Esophagus (tissue), 2 donors: Measurements from ENCODE around the gene ABHD1. TPM values are rescaled to one million over a fixed set of nuclear protein-coding genes. Genes with fewer than 3 reads are reported as not detected.

Experiments
- H3K27ac ChIP-seq, 2 donors: one replicate each; pipeline ENCODE4 v1.5.1; 2013; ENCODE audit warnings: low read depth in 2 of 2, mild to moderate bottlenecking in 2 of 2, inconsistent platforms in 1 of 2, low read length in 1 of 2, moderate library complexity in 1 of 2
- H3K27me3 ChIP-seq, 2 donors: one replicate each; pipeline ENCODE4 v1.6.1; 2013; ENCODE audit warnings: low read length in 2 of 2, control low read depth in 1 of 2, mild to moderate bottlenecking in 1 of 2; ENCODE audit not compliant: insufficient read depth in 2 of 2, control insufficient read depth in 1 of 2
- H3K36me3 ChIP-seq, 2 donors: one replicate each; pipeline ENCODE4 v1.6.1; 2013; ENCODE audit warnings: low read length in 1 of 2; ENCODE audit not compliant: control insufficient read depth in 2 of 2, insufficient read depth in 2 of 2
- H3K4me1 ChIP-seq, 2 donors: one replicate each; pipeline ENCODE4 v1.6.1; 2013; ENCODE audit warnings: low read length in 1 of 2; ENCODE audit not compliant: control insufficient read depth in 2 of 2, insufficient read depth in 2 of 2
- H3K4me3 ChIP-seq, 2 donors: one replicate each; pipeline ENCODE4 v1.5.1; 2013; ENCODE audit warnings: low read length in 2 of 2, mild to moderate bottlenecking in 2 of 2, low read depth in 1 of 2, moderate library complexity in 1 of 2
- H3K9me3 ChIP-seq, 2 donors: one replicate each; pipeline ENCODE4 v1.6.1; 2013; ENCODE audit warnings: mild to moderate bottlenecking in 2 of 2, low read depth in 1 of 2, low read length in 1 of 2, moderate library complexity in 1 of 2; ENCODE audit not compliant: control insufficient read depth in 2 of 2, insufficient read depth in 1 of 2
- WGBS, 2 donors: extraction: QIAGEN DNeasy Blood & Tissue Kit; methylation state at CpG; one replicate each; pipeline ENCODE4 v1.1.7; 2013; 5-methylcytosine and 5-hydroxymethylcytosine counted together
- polyA plus RNA-seq, 2 donors: library from polyadenylated mRNA; stranded (reverse); fragments of 200-250 nt; gene quantifications; one replicate each; pipeline ENCODE4 v1.2.3, GENCODE V29; 2013
- donor health status: healthy with polysubstance abuse.
- donor health status: Bipolar disorder and iron deficiency.

Gene ABHD1
- polyA plus RNA-seq, 2 donors: 0.08 to 0.31 TPM

DNA sequence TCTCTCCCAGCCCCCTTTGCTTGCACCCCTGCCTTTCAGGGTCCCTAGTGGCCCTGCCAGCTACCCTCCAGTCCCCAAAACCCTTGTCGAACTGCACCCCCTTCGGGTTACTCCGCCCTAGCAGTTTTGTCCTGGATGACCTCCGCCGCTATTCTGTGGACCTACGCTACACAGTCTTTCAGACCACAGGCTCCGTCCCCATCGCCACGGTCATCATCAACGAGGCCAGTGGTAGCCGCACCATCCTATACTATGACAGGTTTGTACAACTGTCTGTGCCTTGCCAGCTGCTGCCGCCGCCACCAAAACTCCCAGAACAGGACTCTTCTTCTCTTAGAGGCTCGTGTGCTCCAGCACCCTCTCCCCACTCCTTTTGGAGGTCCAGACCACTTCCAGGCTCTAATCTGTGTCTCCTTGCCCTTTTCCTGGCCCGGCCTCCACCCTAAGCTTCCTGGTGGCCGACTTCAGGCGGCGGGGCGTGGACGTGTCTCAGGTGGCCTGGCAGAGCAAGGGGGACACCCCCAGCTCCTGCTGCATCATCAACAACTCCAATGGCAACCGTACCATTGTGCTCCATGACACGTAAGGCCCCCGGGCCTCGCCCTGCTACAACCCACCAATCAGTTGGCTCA lies 29.1 kb upstream of the ABHD1 start:
- Histone ChIP-seq H3K27ac (no peak overlapping the region), H3K36me3 (peaks cover 0 to 2% of the 10 kb centered on the region in 2 donors)

DNA sequence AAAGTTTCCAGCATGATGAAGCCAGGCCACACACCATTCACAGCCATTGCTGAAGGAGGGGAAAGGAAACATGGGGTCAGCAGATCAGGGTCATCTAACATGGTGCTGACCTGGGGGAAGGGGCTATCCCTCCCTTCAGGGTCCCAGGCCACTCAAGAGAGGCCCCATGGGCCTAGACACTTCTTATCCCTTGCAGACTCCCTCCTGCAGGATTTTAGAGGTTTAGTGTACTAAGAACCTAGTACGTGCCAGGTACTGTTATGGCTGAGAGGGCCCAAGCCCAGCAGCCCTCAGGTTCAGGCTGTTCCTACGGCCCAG lies 28.2 kb upstream of the ABHD1 start:
- no peaks in the 10 kb centered on the region for H3K9me3 ChIP-seq
- no peak overlapping the region for H3K27ac ChIP-seq
- no peak overlapping the region for H3K4me3 ChIP-seq
- peaks cover 0 to 4% of the 10 kb centered on the region in 2 donors for H3K36me3 ChIP-seq
- H3K27me3 ChIP-seq: no peaks in the 10 kb centered on the region
- peaks cover 0 to 10% of the 10 kb centered on the region in 2 donors for H3K4me1 ChIP-seq
- WGBS, 2 donors: 89 to 95% methylated on average over 2 of the region's 2 CpGs

More for the DNA sequence above, 29.1 kb upstream of the ABHD1 start:
- Histone ChIP-seq H3K27me3 (no peaks in the 10 kb centered on the region), H3K9me3 (no peaks in the 10 kb centered on the region), H3K4me1 (peaks cover 0 to 10% of the 10 kb centered on the region in 2 donors), H3K4me3 (no peak overlapping the region)
- WGBS, 2 donors: 92 to 94% methylated on average over 24 of the region's 24 CpGs

DNA sequence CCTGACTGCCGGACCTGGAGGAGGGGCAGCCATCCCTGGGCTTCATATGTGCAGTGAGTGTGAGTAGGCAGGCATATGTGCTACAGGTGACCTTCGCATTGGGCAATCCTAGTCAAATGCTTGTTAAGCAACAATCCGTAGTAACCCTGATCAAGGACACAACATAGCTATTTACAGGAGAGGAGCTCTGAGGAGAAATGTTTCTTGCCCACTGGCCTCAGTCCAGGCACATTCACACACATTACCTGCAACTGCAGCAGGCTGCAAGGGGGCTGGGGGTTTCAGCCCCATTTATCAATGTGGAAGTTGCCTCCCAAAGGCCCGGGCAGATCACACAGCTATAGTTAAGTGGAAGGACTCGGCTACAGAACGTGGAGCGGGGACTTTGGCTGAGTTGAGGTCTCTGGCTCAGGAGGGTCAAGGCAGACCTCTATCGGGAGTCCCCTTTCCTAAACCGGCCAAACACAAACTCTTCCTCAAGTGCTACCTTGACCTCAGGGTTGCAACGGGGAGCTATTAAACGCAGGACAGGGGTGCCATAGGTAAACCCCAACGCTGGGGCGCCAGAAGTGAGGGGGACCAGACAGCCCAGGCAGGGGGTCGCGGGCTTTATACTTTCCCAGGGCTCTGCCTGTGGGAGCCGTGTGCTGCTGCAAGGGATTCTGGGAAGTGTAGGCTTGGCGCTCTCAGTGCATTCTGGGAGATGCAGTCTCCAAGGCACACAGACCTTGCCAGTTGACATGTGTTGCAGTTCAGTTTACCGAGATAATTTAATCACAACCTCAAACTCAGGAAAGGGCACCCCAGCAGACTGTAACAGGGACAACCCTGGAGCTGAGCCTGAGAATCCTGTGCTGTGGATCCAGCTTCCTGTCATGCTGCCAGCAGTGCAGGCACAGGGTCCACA lies 27.6 kb upstream of the ABHD1 start:
- Histone ChIP-seq H3K4me1 (peaks cover 0 to 10% of the 10 kb centered on the region in 2 donors), H3K27ac (no peak overlapping the region)
- WGBS, 2 donors: 32% methylated on average over 18 of the region's 18 CpGs

DNA sequence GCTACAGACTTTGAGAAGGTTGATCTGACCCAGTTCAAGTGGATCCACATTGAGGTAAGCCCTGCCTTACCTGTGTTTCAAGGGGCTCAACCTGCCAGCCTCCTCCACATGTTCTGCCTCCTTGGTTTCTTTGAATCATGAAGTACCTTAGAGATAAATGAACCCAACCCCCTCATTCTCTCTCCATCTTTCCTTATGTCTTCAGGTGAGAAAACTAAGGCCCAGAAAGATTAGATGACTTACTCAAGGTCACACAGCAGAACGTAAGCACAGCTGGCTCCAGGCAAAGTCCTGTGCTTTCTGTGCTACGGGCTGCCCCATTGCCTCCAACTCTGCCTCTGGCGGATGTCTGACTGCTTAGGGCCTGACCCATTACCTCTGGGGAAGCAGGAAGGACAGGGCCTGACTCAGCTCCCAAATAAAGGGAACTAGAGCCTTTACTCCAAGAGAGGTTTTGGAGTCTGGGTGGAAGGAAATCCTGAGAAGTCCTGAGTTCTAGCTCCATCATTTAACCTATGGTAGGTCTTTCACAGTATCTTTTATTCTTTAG lies 26.8 kb upstream of the ABHD1 start:
- Histone ChIP-seq H3K9me3 (no peaks in the 10 kb centered on the region), H3K27ac (no peak overlapping the region), H3K4me1 (peaks cover 0 to 10% of the 10 kb centered on the region in 2 donors), H3K4me3 (no peak overlapping the region), H3K27me3 (no peaks in the 10 kb centered on the region), H3K36me3 (peaks cover 0 to 4% of the 10 kb centered on the region in 2 donors)
- 63 to 77% methylated on average over 3 of the region's 3 CpGs for WGBS, 2 donors

More for the DNA sequence above, 27.6 kb upstream of the ABHD1 start:
- H3K27me3 ChIP-seq: no peaks in the 10 kb centered on the region
- no peaks in the 10 kb centered on the region for H3K9me3 ChIP-seq
- peaks cover 0 to 4% of the 10 kb centered on the region in 2 donors for H3K36me3 ChIP-seq
- peak overlapping the region; percentile 33 to 36 for H3K4me3 ChIP-seq

DNA sequence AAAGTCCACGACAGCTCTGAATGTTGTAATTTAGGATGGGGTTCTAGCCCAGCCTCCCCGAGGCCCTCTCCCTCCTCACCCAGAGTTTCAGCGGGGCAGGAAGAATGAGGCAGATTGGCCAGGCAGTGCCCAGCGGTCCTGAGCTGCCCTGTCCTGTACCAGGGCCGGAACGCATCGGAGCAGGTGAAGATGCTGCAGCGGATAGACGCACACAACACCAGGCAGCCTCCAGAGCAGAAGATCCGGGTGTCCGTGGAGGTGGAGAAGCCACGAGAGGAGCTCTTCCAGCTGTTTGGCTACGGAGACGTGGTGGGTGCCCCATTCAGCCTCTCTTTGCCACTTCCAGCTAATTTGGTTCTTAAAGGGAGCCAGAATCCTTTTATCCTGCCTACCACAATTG lies 26.3 kb upstream of the ABHD1 start:
- WGBS, 2 donors: 90 to 92% methylated on average over 14 of the region's 14 CpGs
- no peak overlapping the region for H3K27ac ChIP-seq
- no peaks in the 10 kb centered on the region for H3K27me3 ChIP-seq
- H3K9me3 ChIP-seq: no peaks in the 10 kb centered on the region
- peaks cover 0 to 10% of the 10 kb centered on the region in 2 donors for H3K4me1 ChIP-seq
- no peak overlapping the region for H3K4me3 ChIP-seq
- H3K36me3 ChIP-seq: peaks cover 0 to 3% of the 10 kb centered on the region in 2 donors

DNA sequence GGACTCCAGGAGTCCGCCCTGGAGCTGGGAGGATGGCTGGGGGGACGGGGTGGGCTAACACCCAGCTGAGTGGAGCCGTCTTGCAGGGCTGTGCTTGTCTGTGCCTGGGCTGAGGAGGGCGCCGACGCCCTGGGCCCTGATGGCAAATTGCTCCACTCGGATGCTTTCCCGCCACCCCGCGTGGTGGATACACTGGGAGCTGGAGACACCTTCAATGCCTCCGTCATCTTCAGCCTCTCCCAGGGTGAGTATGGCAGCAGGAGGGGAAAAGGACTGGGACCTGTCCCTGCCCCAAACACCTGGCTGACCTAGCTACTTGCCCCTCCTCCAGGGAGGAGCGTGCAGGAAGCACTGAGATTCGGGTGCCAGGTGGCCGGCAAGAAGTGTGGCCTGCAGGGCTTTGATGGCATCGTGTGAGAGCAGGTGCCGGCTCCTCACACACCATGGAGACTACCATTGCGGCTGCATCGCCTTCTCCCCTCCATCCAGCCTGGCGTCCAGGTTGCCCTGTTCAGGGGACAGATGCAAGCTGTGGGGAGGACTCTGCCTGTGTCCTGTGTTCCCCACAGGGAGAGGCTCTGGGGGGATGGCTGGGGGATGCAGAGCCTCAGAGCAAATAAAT lies 24.2 kb upstream of the ABHD1 start:
- Histone ChIP-seq H3K4me3 (no peak overlapping the region), H3K27me3 (no peaks in the 10 kb centered on the region), H3K9me3 (no peaks in the 10 kb centered on the region), H3K36me3 (peaks cover 0 to 2% of the 10 kb centered on the region in 2 donors), H3K27ac (no peak overlapping the region), H3K4me1 (peaks cover 0 to 10% of the 10 kb centered on the region in 2 donors)
- 90 to 95% methylated on average over 19 of the region's 19 CpGs for WGBS, 2 donors

DNA sequence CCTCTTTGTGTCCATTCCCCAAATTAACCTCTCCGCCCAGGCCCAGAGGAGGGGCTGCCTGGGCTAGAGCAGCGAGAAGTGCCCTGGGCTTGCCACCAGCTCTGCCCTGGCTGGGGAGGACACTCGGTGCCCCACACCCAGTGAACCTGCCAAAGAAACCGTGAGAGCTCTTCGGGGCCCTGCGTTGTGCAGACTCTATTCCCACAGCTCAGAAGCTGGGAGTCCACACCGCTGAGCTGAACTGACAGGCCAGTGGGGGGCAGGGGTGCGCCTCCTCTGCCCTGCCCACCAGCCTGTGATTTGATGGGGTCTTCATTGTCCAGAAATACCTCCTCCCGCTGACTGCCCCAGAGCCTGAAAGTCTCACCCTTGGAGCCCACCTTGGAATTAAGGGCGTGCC lies 23.6 kb upstream of the ABHD1 start:
- H3K4me3 ChIP-seq: no peak overlapping the region
- 84 to 85% methylated on average over 10 of the region's 10 CpGs for WGBS, 2 donors
- no peaks in the 10 kb centered on the region for H3K27me3 ChIP-seq
- peaks cover 0 to 10% of the 10 kb centered on the region in 2 donors for H3K4me1 ChIP-seq
- peaks cover 0 to 2% of the 10 kb centered on the region in 2 donors for H3K36me3 ChIP-seq
- H3K27ac ChIP-seq: no peak overlapping the region
- H3K9me3 ChIP-seq: no peaks in the 10 kb centered on the region

DNA sequence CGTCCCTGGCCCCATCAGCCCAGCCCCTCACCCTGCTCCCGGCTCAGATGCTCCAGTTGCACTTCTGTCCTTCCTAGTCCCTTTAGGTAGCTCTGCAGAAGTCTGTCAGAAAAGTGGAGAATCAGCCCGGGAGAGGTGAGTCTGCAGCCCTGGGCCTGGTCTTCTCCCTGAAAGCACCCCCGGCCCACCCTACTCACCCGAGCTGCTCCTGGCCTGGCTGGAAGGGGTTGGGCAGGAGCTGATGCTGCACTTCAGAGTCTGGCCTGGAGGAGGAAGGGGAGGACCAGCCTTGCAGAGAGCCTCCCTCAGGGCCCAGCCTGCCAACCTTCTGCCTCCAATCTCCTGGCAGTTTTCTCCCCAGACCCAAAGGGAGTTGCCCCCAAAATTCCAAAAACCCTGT lies 21.3 kb upstream of the ABHD1 start:
- no peaks in the 10 kb centered on the region for H3K27me3 ChIP-seq
- 77 to 84% methylated on average over 5 of the region's 5 CpGs for WGBS, 2 donors
- H3K36me3 ChIP-seq: peaks cover 0 to 2% of the 10 kb centered on the region in 2 donors
- H3K4me3 ChIP-seq: no peak overlapping the region
- H3K27ac ChIP-seq: no peak overlapping the region
- H3K4me1 ChIP-seq: no peaks in the 10 kb centered on the region
- H3K9me3 ChIP-seq: no peaks in the 10 kb centered on the region

DNA sequence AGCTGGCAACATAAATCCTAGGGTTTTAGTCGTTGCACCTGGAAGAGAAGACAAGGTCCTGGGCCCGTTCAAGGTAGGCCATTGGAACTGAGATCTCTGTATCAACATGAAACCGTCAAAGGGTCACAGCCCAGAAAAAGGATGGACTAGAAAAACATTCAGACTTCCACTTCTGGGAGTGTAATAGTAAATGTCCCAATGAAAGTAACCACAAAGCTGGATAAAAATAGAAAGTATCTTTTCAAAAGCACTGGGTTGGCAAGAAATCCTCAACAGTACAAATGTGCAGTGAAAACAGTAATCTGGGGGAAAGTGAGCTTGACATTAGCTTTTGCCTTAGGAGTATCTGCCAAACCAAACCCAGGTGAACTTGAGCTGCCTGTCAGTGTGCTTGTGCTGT lies 17.6 kb upstream of the ABHD1 start:
- Histone ChIP-seq H3K4me1 (no peaks in the 10 kb centered on the region), H3K27me3 (no peaks in the 10 kb centered on the region), H3K27ac (no peak overlapping the region), H3K36me3 (no peaks in the 10 kb centered on the region), H3K4me3 (no peak overlapping the region), H3K9me3 (no peaks in the 10 kb centered on the region)
- 61 to 67% methylated on average over 3 of the region's 3 CpGs for WGBS, 2 donors
